Stimulated activated CD4-positive, alpha-beta T cell treated with anti-CD3 and anti-CD28 coated beads, Interleukin-1b, Interleukin-23, amount 100 ng/mL, for 1 hour (primary cell): ENCODE results near the gene NPIPB13.
"Not testable (repeated sequence)": the region's sequence is repeated elsewhere in the genome, so short reads cannot be mapped to it uniquely, and the experiment has no call there.

Experiments
- DNase-seq, 2 donors: peaks; one replicate each; pipeline ENCODE4 v3.0.0-alpha.2; 2020; ENCODE audit warnings: low read depth in 2 of 2

Gene NPIPB13

DNA sequence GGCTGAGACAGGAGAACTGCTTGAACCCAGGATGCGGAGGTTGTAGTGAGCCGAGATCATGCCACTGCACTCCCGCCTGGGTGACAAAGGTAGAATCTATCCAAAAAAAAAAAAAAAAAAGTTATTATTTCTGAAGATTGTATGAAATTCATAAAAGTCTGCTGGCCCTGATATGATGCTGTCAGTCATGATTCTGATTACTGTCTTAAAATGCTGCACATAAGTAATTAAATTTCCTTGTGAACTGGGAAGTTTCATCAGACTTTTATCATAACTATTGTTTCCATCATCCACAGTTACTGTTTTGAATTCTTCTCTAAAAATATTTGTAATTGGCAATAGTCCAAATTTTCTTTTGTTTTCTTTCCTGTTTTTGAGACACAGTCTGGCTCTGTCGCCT is at the start of gene NPIPB13:
NPIPB13 (minus strand) TSS at position 101 of the 400 bp plus-strand sequence. CDS start 2,906 bp downstream, outside the sequence.
- not testable (repeated sequence) for DNase-seq

GRCh38 chr16:30282357-30282756 is 34.1 kb upstream of the NPIPB13 start:
- not testable (repeated sequence) for DNase-seq

GRCh38 chr16:30278523-30278922 is 30.2 kb upstream of the NPIPB13 start:
- not testable (repeated sequence) for DNase-seq

DNA sequence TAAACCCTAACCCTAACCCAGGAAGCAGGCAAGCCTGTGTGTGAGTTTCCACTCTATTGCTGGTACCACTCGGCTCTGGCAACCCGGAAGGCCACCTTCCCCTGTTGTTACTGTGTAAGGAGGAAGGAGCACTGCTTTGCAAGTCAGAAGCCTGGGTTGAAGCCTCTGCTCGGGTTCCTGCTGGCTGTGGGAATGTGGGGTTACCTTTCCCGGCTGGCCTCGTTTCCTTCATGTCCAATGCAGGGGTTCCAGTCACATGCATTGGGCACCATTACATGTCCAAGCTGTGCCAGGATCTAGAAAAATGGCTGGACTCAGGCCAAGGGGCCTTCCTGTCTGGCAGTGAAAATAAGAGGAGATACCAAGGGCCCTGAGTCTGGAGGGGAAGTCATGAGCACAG is 31.2 kb downstream of the NPIPB13 start:
- not testable (repeated sequence) for DNase-seq

DNA sequence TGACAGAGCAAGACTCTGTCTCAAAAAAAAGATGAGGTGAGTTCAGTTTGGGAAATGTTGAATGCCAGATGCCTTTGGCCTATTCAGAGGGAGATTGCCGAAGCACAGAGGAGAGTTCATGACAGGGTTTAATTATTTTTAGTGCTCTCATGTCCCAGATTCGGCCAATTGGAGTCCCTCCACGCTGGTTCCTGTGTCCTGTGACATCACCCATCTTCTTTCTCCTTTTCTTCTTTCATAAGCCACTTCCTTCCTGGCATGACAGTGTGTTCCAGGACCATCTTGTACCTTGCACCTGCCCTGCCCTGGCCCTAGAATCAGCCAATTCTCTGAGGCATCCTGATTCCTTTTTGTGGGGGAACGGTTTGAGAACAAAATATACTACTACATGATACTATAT is 36.9 kb downstream of the NPIPB13 start:
- DNase-seq: not testable (repeated sequence)

DNA sequence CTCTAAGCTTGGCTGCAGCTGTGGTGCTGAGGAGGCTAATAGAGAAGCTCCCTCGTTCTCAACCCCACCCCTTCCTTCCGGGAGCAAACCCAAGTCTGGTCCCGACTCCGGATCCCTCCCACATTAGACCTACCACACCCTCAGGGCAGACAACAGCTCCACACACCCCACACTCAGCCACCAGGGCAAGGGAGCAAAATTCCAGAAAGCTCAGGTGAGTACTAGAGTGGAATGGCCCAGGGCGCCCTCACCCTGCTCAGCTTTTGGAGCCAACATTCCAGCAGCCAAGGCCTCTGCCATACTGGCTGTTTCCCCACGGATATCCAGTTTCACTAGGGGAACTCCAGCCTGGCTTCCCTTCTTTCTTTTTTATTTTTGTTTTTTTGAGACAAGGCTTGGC is 39.2 kb downstream of the NPIPB13 start:
- not testable (repeated sequence) for DNase-seq

DNA sequence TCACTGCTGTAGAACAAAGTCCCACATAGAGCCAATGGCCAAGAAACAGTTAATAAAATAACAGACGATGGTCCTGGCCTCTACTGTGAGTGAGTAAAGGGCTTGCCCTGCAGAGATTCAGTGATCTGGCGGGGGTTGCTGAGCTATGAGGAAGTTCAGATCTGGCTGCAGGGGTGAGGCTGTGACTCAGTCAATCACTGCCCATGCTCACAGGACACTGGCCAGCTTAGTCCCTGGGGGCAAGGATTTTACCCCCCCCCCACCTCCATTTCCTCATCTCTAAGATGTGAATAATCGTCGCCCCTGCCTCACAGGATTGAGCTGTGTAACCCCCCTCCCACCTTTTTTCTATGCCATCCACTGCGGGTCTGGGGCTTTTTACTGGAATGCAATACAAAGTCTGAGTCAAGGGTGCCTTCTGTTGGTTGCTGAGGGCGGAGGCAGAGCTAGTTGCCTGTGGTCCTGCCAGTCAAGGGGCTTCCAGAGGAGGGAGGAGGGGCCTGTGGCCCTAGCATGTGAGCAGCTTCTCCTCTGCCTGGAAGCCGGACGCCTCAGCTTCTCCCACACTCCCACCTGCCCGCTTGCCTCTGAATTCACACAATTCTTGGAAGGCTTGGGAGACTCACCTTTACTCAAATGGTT is 41.1 kb downstream of the NPIPB13 start:
- not testable (repeated sequence) for DNase-seq

GRCh38 chr16:30206252-30206651 is 42.0 kb downstream of the NPIPB13 start:
- not testable (repeated sequence) for DNase-seq

- DNase-seq: not testable (repeated sequence)
These were observed 42.6 kb downstream of the NPIPB13 start for GRCh38 chr16:30205541-30206236.

DNA sequence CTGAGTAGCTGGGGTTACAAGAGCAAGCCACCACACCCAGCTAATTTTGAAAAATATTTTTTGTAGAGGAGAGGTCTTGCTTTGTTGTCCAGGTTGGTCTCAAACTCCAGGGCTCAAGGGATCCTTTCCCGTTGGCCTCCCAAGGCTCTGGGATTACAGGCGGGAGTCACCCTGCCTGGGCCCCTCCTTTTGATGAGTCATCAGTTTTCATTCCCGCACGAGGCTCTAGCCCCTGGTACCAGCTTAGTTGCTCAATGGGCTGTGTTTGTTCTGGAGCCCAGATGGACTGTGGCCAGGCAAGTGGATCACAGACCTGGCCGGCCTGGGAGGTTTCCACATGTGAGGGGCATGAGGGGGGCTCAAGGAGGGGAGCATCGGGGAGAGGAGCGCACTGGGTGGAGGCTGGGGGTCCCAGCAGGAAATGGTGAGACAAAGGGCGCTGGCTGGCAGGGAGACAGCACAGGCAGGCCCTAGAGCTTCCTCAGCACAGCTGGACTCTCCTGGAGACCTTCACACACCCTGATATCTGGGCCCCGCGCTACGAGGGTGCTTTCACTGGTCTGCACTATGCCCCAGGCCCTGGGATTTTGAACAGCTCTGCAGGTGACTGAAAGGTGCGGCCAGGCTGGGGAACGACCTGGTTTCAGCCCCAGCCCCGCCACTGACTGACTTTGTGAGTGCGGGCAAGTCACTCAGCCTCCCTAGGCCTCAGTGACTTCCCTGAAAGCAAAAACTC is 48.5 kb downstream of the NPIPB13 start:
- not testable (repeated sequence) for DNase-seq

GRCh38 chr16:30199049-30199448 is 49.2 kb downstream of the NPIPB13 start, which contains the start of gene SULT1A3:
Gene SULT1A3, plus strand, starts transcription at chr16:30199255. Its CDS starts 1,474 bp downstream, at chr16:30200729.
- not testable (repeated sequence) for DNase-seq
